CD14-positive monocyte (primary cell): ENCODE data around the gene STK39. TPM values are rescaled to one million over a fixed set of nuclear protein-coding genes. Genes with fewer than 3 reads are reported as not detected.
A peak's percentile ranks its signal among the peaks of the same experiment; 100 is the strongest.

Experiments
- DNase-seq, 3 donors: peaks; one replicate each; pipeline ENCODE4 v3.0.0-alpha.2; 2011 to 2022
- H2AFZ ChIP-seq: 2 replicates; pipeline ENCODE4 v1.6.0; 2012; ENCODE audit warnings: mild to moderate bottlenecking, low read depth, low read length, inconsistent platforms; ENCODE audit not compliant: insufficient read depth, poor library complexity, severe bottlenecking
- H3K27ac ChIP-seq, 2 donors: 1 replicate in 1 of 2; 2 replicates in 1 of 2; pipeline ENCODE4 v1.5.1; 2012 to 2013; ENCODE audit warnings: low read length in 2 of 2, control low read depth in 1 of 2, inconsistent platforms in 1 of 2, low read depth in 1 of 2, mild to moderate bottlenecking in 1 of 2
- H3K27me3 ChIP-seq, 2 donors: one replicate each; pipeline versions ENCODE4 v1.6.0 to v1.6.1; 2011 to 2013; ENCODE audit warnings: low read length in 2 of 2; ENCODE audit not compliant: control insufficient read depth in 2 of 2, insufficient read depth in 2 of 2
- H3K36me3 ChIP-seq, 2 donors: replicated peaks in 1 of 2; 1 replicate in 1 of 2; 2 replicates in 1 of 2; pipeline versions ENCODE4 v1.5.1 to v1.6.1; 2012 to 2013; ENCODE audit warnings: low read length in 2 of 2, control low read depth in 1 of 2, inconsistent platforms in 1 of 2, mild to moderate bottlenecking in 1 of 2; ENCODE audit not compliant: insufficient read depth in 2 of 2, control insufficient read depth in 1 of 2
- H3K4me1 ChIP-seq, 2 donors: 1 replicate in 1 of 2; 2 replicates in 1 of 2; pipeline versions ENCODE4 v1.5.1 to v1.6.1; 2012 to 2013; ENCODE audit warnings: low read length in 2 of 2, control low read depth in 1 of 2, inconsistent platforms in 1 of 2, mild to moderate bottlenecking in 1 of 2, moderate library complexity in 1 of 2; ENCODE audit not compliant: insufficient read depth in 2 of 2, control insufficient read depth in 1 of 2
- H3K4me2 ChIP-seq: replicated peaks from 2 replicates; pipeline ENCODE3; 2012; ENCODE audit warnings: low read length, moderate library complexity, mild to moderate bottlenecking; ENCODE audit not compliant: poor library complexity, severe bottlenecking; ENCODE audit errors: extremely low read depth
- H3K4me3 ChIP-seq, 3 experiments: fragments of 200-600 bp in 1 of 3; sonication (generic) in 1 of 3; replicated peaks in 1 of 3; 1 replicate in 2 of 3; 2 replicates in 1 of 3; pipeline ENCODE4 v1.5.1; 2011 to 2013; ENCODE audit warnings: low read length in 3 of 3, mild to moderate bottlenecking in 3 of 3, control low read depth in 2 of 3, low read depth in 2 of 3, inconsistent platforms in 1 of 3, moderate library complexity in 1 of 3
- H3K79me2 ChIP-seq: 2 replicates; pipeline ENCODE4 v1.6.0; 2012; ENCODE audit warnings: mild to moderate bottlenecking, control low read depth, inconsistent platforms, low read length, moderate library complexity; ENCODE audit not compliant: insufficient read depth
- H3K9ac ChIP-seq: 2 replicates; pipeline ENCODE4 v1.6.0; 2017; ENCODE audit warnings: low read length, mild to moderate bottlenecking; ENCODE audit not compliant: insufficient read depth, poor library complexity, severe bottlenecking
- H3K9me3 ChIP-seq, 2 donors: replicated peaks in 1 of 2; 1 replicate in 1 of 2; 2 replicates in 1 of 2; pipeline versions ENCODE4 v1.5.1 to v1.6.1; 2012 to 2013; ENCODE audit warnings: low read length in 2 of 2, control low read depth in 1 of 2; ENCODE audit not compliant: control insufficient read depth in 1 of 2, insufficient read depth in 1 of 2
- H4K20me1 ChIP-seq: 2 replicates; pipeline ENCODE4 v1.6.0; 2012; ENCODE audit warnings: mild to moderate bottlenecking, low read length, control low read depth, moderate library complexity; ENCODE audit not compliant: insufficient read depth
- H3K27ac Mint-ChIP-seq, 7 donors: one replicate each; pipeline ENCODE4 v1.8.0; 2020; ENCODE audit warnings: mild to moderate bottlenecking in 7 of 7, mixed read lengths in 7 of 7, moderate library complexity in 6 of 7, inconsistent platforms in 2 of 7
- H3K27me3 Mint-ChIP-seq, 3 donors: one replicate each; pipeline ENCODE4 v1.8.0; 2021 to 2022; ENCODE audit warnings: low read depth in 3 of 3, mild to moderate bottlenecking in 3 of 3, mixed read lengths in 3 of 3, moderate library complexity in 3 of 3, inconsistent platforms in 1 of 3
- H3K36me3 Mint-ChIP-seq, 2 donors: one replicate each; pipeline ENCODE4 v1.8.0; 2020; ENCODE audit warnings: mixed read lengths in 2 of 2, inconsistent platforms in 1 of 2, mild to moderate bottlenecking in 1 of 2
- H3K4me1 Mint-ChIP-seq: one replicate; pipeline ENCODE4 v1.8.0; 2020; ENCODE audit warnings: mild to moderate bottlenecking, mixed read lengths
- H3K4me3 Mint-ChIP-seq, 2 donors: one replicate each; pipeline ENCODE4 v1.8.0; 2020; ENCODE audit warnings: mild to moderate bottlenecking in 2 of 2, mixed read lengths in 2 of 2, moderate library complexity in 1 of 2
- H3K9me3 Mint-ChIP-seq, 7 donors: one replicate each; pipeline ENCODE4 v1.8.0; 2020 to 2022; ENCODE audit warnings: mixed read lengths in 7 of 7, mild to moderate bottlenecking in 6 of 7, moderate library complexity in 6 of 7, inconsistent platforms in 2 of 7
- CTCF ChIP-seq: fragments of 200-600 bp; IDR thresholded peaks from one replicate; pipeline ENCODE4 v1.8.0; 2022; ENCODE audit warnings: antibody characterized with exemption, mild to moderate bottlenecking
- WGBS: methylation state at CpG from one replicate; pipeline ENCODE4 v1.1.5; 2013; ENCODE audit warnings: missing lambda C conversion rate; ENCODE audit not compliant: insufficient coverage; 5-methylcytosine and 5-hydroxymethylcytosine counted together
- intact Hi-C, 2 donors: fragments of 100-400 bp; cut with micrococcal nuclease; formaldehyde crosslinking; loops; one replicate each; pipeline versions ENCODE4 v1.15.0 to v1.15.1; 2023
- polyA plus RNA-seq, 3 donors: library from polyadenylated mRNA; depleted of rRNA in 1 of 3; unstranded in 2 of 3; stranded (reverse) in 1 of 3; fragments of 300-500 nt in 2 of 3; fragments of >200 nt in 1 of 3; fragmentation: Illumina TruSeq in 2 of 3; gene quantifications; 1 replicate in 2 of 3; 2 replicates in 1 of 3; pipeline ENCODE4 v1.2.3, GENCODE V29; 2012 to 2021

Gene STK39
- polyA plus RNA-seq, 3 donors, result 1.2 to 2.7 (median 2.6) TPM

GRCh38 chr2:168075446-168075845, 171.9 kb downstream of the STK39 start:
- TF ChIP-seq CTCF, result no peak
- DNase-seq, result no peak
- 83% methylated on average over 2 of the region's 2 CpGs for WGBS

GRCh38 chr2:168072626-168073303, 174.6 kb downstream of the STK39 start:
- Mint-ChIP-seq H3K36me3 (peaks cover 49 to 57% of the 10 kb centered on the region in 2 donors), H3K27me3 (no peaks in the 10 kb centered on the region), H3K4me3 (no peak overlapping the region), H3K4me1 (peaks cover 3% of the 10 kb centered on the region), H3K9me3 (no peaks in the 10 kb centered on the region), H3K27ac (no peak overlapping the region)
- H3K4me3 ChIP-seq, result no peak overlapping the region
- WGBS, result 100% methylated on average over 1 of the region's 1 CpG
- DNase-seq, result no peak
- H3K9ac ChIP-seq, result no peak overlapping the region
- H3K4me2 ChIP-seq, result no peak overlapping the region
- H3K4me1 ChIP-seq, result no peaks in the 10 kb centered on the region
- H4K20me1 ChIP-seq, result no peaks in the 10 kb centered on the region
- H2AFZ ChIP-seq, result no peak overlapping the region
- no peaks in the 10 kb centered on the region for H3K9me3 ChIP-seq
- H3K79me2 ChIP-seq, result no peaks in the 10 kb centered on the region
- H3K27me3 ChIP-seq, result no peaks in the 10 kb centered on the region
- no peak overlapping the region for H3K27ac ChIP-seq
- intact Hi-C loops, result no loop called here
- peaks cover 39 to 76% of the 10 kb centered on the region in 2 donors for H3K36me3 ChIP-seq
- no peak for TF ChIP-seq CTCF

More at GRCh38 chr2:168075446-168075845, 171.9 kb downstream of the STK39 start:
- no peak overlapping the region for H3K4me2 ChIP-seq
- H3K9me3 ChIP-seq, result no peaks in the 10 kb centered on the region
- peak overlapping the region in 1 of 7 donors; percentile 43 for H3K27ac Mint-ChIP-seq
- H3K27ac ChIP-seq, result no peak overlapping the region
- peaks cover 49 to 54% of the 10 kb centered on the region in 2 donors for H3K36me3 Mint-ChIP-seq
- peaks cover 37 to 58% of the 10 kb centered on the region in 2 donors for H3K36me3 ChIP-seq
- no peak overlapping the region for H3K4me3 ChIP-seq
- H3K27me3 ChIP-seq, result no peaks in the 10 kb centered on the region
- no peaks in the 10 kb centered on the region for H3K4me1 ChIP-seq
- H3K9me3 Mint-ChIP-seq, result peaks cover 0 to 2% (median 0%) of the 10 kb centered on the region in 7 donors
- intact Hi-C loops, result no loop called here
- peaks cover 3% of the 10 kb centered on the region for H3K4me1 Mint-ChIP-seq
- no peak overlapping the region for H2AFZ ChIP-seq
- no peak overlapping the region for H3K4me3 Mint-ChIP-seq
- H3K27me3 Mint-ChIP-seq, result no peaks in the 10 kb centered on the region
- no peaks in the 10 kb centered on the region for H3K79me2 ChIP-seq
- no peak overlapping the region for H3K9ac ChIP-seq
- no peaks in the 10 kb centered on the region for H4K20me1 ChIP-seq
